Non-pigmented ciliary epithelial cell (primary cell): ENCODE data around the gene BLACAT1.
"Not testable (repeated sequence)": the region's sequence is repeated elsewhere in the genome, so short reads cannot be mapped to it uniquely, and the experiment has no call there.

ENCODE experiments used
- DNase-seq: peaks from one replicate; pipeline ENCODE4 v3.0.0-alpha.2; 2010; ENCODE audit warnings: low read depth

BLACAT1 gene

DNA sequence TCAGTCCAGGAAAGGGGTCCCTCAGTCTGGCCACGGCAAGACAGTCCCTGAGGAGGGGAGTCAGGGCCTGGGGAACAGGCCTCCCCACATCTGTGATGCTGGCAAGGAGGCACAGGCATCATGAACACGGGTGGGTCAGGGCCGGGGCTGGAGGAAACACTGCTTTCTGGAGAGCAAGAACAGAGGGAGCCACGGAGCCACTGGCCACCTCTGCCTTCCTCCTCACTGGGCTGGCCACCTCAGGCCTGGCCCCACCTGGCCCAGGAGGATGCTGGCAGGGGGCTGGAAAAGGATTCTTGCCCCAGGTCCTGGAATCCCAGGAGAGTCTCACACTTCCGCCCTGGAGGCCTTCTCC lies 15.7 kb downstream of the BLACAT1 start:
- DNase-seq: no peak

DNA sequence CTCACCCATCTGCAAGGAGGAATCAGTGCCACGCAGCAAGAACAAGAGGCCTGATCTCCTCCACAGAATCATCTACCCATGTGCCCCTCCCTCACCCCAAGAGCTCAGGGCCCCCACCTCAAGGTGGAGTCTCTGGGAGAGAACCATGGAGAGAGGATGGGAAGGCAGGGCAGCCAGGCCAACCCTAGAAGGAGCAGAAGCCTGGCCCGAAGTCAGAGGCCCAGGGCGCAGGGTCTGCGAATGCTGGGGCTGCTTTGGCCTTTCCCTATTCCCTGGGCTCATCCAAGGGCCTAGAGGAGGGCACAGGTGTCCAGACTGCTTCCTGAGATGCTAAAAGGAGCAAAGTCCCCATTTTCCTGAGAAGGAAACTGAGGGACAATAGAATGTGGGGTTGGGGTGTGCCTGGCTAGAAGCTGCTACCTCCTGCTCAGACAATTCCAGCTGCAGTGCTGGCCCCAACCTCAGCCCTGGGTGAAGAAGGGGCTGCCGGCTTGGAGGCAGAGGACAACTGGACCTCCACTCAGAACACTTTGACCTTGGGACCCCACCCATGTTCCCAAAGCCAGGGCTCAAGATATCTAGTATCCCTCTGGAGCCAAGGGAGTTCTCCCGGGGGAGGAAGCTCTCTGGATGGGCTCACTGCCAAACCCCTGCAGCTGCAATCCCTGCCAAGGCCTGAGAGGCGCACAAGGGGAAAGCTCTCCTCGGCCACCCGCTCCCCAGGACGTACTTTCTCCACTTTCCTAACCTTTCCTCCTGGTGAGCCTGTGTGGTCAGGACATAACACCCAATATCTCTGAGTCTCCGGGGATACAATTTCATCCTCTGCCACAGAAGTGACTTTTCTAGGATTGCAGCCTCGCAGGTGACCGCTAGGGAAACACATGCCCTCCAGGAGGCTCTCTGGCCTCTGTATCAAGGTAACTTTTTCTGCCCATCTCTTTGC lies 17.4 kb downstream of the BLACAT1 start:
- no peak for DNase-seq

DNA sequence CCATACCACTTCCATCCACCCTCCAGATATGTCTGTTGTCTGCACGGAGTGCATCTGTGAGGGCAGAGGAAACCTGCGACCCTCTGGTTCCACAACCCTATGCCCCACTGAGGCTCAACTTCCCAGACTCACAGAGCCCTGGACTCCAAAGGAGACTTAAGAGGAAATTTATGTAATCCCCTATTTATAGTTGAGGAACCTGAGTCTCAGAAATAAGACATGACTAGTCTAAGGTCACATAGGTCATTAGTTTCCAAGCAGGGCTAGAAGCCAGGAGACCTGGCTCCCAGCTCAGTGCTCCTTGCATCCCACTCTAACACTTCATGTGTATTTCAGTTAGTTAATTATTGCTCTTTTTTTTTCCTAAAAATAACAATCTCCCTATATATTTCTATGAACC lies 18.3 kb downstream of the BLACAT1 start:
- DNase-seq: no peak

DNA sequence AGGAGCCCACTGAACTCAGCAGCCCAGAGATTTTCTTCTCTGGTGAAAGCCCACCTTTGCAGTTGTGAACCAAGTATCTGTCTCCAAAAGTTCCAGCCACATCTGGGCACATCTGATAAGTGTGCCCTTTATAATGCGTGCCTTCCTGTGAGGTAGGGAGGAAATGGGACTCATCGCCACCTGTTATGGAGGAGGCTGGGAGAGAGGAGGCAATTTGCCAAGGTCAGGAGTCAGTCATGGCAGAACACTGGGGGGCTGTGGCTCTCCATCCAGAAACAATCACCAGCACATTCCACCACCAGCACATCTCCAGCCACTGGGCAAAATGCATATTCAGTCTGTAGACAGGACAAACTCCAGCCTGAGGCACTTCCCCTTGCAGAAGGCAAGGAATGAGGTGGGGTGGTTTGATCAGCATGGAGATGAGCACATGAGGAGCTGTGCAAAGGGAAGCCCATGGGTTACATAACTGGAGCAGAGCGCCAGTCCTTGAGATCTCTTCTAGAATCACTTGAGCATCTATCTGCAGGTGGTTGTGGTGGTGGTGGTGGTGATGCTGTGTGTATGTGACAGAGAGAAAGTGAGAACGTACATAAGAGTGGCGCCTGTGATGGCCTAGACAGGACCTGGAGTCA lies 19.0 kb downstream of the BLACAT1 start:
- DNase-seq: no peak

DNA sequence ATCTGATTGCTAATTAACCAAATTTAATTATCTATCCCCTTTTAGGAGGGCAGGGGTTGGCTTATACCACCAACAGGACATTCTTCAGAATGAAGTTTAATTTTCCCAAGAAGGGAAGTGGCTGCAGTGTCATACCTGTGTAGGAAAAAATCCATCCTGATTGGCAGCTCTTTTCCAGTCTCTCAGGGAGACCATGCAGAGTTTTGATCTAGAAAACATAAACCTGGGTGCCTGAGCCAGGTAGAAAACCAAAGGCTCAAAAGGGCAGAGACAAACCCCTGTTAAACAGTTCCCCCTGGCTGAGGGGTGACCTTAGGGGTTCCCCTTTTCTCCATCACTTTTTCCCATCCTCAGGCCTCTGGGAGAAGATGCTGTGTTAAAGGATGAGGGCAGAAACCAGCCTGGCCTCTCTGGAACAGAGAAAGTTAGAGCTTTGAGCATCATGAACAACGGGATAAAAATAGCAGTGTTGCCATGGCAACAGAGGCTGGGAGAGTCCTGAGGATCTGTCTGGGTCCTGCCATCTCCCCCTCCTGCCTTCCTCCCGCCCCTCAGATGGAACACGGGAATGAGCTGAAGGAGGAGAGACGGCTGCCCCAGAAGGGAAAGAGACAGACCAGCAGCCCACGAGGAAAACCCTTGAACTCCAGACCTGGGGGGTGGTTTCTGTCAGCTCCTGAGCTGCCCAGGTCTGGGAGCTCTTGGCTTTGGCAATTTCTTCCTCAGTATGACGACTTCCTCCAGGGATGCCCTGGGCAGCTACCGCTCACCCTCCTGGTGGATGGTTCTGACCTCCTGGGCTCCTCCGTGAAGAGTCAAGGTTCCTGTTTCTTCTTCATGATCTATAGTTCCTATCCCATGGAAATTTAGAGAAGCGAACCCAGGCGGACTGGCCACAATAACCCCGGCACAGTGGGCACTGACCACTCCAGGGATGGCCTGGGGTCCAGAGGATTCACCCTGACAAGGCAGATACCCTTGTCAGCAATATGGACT lies 20.0 kb downstream of the BLACAT1 start:
- no peak for DNase-seq

DNA sequence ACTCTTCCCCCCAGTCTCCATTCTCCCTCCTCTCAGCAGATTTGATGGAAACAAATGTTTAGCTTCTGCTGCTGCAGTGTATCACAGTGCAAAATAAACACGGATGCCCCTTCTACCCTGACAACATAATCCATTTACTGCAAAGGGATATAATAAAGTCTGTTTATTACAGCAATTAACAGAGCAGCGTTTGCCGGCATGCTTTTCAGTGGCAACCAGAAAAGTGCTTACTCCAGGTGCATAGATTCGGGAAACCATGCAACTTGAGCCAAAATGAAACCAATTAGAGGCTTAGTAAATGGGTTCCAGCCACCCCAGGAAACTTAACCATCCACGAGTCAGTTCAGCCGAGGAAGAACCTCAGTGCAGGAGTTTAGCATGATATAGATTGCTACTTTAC lies 21.1 kb downstream of the BLACAT1 start:
- no peak for DNase-seq

DNA sequence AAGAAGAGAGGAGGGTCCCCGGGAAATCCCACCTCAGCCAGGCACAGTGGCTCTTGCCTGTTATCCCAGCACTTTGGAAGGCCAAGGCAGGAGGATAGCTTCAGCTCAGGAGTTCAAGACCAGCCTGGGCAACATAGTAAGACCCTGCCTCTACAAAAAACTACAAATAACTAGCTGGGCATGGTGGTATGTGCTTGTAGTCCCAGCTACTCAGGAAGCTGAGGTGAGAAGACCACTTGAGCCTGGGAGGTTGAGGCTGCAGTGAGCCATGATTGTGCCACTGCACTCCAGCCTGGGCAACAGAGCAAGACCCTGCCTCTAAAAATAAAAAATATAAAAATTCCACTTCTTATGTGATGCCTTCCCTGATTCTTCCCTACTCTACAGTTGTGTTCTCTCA lies 23.2 kb downstream of the BLACAT1 start:
- DNase-seq: not testable (repeated sequence)

DNA sequence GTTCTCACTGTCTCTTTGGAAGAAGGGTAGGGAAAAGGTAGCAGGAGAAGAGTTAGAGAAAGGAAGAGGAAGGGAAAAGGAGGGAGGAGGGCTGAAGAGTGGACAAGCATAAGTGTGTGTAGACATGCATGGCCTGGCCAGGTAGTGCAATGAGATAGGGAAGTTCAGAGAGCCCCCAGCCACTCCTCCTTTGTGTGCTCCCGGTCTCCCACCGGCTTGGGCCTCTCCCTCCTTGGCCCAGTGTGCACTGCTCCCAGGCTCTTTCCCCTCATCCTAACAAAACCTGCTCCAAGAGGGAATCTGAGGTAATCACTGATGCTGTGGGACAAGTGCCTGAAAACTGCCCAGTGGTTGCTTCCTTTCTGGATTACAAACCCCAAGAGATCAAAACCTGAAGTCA lies 23.7 kb downstream of the BLACAT1 start:
- DNase-seq: no peak

DNA sequence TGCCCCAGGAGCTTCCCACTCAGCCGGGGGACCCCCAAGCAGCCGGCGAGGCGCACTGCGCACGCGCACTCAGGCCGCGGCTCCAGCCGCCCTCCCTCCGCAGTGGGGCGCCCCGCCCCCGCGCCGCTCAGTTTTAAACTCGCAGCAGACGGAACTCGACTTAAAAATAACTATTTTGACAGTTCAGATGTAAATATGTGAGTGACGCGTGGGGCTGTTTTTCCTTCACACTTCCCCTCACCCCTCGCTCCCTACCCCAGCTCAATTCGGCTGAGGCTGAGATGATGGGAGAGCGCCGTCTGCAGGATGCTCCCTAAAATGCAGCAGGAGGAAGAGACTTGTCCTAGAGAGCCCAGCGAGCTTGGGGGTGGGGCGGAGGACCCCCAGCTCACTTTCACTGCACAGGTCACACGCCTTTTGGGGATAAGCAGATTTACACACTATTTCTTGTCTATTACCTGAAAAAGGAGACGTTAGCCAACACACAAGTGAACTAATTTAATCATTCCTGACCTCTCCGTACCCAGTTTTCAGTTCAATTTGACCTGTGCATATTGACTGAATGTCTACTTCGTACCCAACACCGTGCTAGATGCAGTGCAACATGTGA lies 25.0 kb downstream of the BLACAT1 start:
- DNase-seq: no peak

DNA sequence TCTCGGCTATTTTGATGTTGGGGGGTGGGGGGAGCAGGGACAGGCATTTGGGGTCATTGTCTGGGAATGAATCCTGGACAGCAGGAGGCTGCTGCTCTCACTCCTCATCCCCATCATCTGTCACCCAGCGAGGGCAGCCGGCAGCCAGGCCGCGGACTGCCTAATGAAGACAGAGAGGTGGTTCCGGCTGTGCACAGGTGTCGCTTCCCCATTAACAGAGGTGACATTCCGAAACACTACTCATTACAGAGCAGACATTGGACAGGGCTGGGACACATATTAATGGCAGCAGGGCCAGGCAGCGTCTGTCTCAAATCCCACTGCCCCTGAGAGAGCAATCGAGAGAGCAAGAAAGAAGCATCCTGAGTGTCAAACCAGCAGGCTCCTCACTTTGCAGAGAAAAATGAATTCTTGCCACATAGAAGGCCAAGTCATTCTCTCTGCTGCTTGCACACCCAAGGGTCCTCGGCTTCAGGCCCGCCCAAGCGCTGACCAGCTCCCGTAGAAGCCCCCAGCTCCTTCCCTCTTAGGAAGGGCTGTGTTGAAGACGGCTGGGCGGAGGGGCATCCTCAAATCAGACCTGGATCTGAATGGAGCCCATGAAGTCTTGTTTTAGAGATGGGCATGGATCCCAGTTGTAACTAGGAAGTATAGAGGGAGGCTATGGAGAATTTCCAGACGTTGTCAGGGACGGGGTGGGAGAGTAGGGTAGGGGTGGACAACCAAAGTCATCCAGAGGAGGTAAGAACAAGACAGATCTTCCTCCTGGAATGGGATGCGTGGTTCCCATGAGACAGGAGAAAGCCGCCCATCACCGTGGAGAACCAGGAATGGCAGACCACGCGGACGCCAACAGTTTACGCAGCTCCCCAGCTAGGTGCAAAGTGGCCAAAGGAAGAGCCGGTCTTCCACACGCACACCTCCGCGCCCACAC lies 25.8 kb downstream of the BLACAT1 start:
- DNase-seq: no peak

DNA sequence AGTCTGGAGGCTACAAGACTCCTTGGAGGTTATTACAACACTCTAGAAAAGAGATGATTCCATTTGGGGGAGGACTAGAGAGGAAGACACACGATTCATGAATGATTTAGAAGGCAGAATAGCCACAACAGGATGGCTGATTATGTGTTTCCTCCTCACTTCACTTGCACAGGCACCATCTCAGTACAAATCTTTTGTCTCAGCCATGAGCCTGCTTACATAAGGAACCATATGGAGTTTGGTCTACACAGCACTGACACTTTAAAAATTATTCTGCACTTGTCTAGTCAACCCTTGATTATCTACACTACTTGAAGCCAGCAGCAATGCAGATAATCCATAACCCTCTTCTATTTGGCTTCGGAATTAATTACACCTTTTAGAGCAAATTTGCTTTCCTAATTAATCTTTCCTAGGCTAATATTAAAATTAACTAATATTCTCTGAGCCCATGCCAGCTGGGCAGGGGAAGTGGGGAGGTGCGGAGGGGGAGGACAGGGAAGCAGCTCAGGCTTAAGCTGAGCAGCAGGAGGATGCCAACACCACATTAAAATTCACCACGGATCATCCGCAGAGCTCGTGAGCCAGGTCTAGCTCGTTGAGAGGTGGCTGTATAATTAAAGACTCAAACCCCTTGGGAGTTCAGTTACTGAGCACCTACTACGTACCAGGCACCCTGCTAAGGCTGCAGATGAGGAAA lies 30.8 kb downstream of the BLACAT1 start:
- DNase-seq: no peak

DNA sequence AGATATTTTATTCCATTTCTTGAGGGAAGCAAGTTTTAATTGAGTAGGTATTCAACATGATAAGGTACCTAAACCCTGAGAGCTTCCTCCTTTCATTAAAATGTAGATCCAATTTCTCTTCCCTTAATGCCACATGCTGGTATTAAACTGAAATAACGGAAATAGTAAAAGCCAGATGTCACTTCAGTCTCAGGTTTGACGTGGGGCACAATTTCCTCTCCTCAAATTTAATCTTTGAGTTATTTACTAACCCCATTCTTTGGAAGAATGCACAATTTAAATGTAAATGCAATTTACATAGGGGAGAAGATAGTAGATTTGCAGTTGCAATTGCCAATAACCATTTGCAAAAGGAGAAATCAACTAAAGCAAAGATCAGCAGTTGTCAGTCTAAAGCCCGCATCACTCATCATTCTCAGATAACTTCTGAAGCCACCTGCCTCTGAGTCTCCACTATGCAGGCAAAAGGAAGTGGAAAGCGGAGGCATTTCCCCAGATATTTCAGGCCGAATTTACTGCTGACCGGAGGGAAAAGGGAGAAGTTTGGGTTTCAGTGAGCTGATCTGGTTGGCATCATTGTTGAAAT lies 31.9 kb downstream of the BLACAT1 start:
- no peak for DNase-seq

DNA sequence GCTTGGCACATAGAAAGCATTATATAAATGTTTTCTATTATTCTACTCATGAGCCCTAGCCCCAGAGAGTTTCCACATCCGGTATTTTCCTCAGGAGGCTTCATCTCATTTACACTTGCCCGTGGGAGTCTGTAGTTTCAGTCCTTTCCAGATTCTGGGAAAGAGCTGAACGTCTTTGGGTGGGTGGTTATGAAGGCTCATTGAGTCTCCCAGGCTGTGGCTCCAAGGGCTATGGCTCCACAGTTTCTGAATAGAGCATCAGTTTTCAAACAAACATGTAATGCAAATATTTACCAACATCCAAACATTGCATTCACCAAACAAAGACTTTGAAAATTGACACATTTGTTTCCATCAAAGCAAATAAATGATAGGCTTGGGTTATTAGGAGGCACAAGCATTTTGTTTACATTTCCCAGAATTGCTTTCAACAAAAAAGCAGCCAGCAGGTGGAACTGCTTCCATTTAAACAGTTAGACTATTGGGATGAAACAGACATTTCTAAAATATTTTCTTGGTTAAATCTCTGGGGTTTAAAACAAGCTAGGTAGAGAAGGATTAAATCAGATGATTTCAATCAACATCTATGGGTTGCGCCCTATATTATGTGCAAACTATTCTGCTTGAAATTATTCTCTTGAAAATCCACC lies 32.7 kb downstream of the BLACAT1 start:
- no peak for DNase-seq

DNA sequence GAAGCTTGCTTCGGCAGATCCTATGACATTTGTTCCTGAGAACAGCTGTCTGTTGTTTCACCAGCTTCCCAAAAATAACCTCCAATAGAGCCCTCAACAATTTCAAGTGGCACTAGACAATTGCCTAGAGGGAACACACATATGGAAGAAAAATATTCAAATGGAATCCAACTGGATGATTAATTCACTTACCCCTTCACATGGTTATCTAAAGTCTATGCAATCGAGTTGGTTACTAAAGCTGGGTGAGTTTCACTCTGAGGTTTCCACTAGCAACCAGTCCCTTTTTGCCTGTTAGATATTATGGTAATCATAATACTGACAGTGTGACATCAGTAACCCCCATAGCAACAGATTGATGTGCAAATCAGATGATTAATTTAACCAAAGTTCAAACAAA lies 34.0 kb downstream of the BLACAT1 start, which contains the start of gene LEMD1:
LEMD1 (minus strand) TSS at position 259 of the 400 bp plus-strand sequence. CDS start 1,520 bp downstream, outside the sequence.
- DNase-seq: no peak

DNA sequence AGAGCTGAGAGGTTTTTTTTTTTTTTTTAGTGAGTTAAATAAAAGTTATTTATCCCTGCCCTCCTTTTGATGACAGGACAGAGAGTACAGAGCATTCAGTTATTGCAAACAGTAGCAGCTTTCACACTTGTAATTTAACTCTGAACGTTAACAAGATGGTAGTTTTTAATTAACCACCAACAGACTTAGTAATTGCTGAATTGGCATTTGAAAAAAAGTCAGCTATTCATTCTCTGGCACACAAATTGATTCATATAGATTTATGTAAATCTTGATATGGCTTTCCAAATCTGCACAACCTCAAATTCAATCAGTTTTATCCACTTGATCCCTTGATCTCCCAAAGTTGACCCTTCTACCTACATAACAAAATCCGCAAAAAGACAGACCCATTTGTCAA lies 34.9 kb downstream of the BLACAT1 start:
- DNase-seq: no peak

DNA sequence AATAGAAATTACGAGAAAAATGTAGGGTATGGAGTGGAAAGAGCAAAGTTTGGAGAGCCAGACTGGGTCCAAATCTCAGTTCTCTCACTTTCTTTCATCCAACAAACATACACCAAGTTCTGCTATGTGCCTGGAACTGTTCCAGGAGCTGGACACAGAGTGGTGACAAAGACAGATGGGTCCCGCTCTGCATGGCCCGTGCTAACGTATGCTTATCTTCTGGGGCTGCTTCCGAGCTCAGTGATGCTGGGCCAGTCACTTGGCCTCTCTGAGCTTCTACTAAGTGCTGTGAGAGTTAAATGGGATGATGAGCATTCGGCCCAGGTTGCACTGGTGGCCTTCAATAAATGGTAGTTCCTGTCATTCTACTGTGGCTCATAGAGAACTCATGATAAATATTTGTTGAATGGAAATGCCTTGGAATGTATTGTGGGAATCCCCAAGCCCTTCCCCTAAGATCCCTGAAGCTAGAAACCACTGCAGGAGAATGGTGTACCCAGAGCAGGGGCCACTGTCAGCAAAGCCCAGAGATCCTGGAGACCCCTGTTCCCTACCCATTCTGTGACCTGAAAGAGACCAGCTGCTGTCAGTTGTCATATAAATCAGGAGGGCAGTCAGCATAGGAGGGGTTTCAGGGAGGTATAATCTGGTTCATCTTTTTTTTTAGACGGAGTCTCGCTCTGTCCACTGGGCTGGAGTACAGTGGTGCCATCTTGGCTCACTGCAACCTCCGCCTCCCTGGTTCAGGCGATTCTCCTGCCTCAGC lies 37.8 kb downstream of the BLACAT1 start:
- DNase-seq: no peak

DNA sequence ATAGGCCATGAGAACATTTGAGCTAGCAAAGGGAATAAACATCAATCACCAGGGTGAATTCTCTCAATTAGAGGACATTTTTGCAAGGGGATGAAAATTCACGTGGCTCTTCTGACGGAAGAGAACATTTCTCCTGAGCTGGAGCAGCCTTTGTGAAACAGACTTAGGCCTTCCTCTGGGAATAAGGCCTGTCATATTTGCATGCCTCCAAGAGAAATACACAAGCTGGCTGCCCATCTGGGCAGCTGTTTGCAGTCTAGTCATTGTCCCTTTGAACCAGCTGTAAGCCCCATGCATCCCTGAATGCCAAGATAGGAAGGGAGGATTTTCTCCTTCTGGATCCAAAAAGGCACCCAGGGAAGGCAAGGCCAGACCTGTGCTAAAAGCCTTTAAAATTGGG lies 39.5 kb downstream of the BLACAT1 start:
- no peak for DNase-seq

DNA sequence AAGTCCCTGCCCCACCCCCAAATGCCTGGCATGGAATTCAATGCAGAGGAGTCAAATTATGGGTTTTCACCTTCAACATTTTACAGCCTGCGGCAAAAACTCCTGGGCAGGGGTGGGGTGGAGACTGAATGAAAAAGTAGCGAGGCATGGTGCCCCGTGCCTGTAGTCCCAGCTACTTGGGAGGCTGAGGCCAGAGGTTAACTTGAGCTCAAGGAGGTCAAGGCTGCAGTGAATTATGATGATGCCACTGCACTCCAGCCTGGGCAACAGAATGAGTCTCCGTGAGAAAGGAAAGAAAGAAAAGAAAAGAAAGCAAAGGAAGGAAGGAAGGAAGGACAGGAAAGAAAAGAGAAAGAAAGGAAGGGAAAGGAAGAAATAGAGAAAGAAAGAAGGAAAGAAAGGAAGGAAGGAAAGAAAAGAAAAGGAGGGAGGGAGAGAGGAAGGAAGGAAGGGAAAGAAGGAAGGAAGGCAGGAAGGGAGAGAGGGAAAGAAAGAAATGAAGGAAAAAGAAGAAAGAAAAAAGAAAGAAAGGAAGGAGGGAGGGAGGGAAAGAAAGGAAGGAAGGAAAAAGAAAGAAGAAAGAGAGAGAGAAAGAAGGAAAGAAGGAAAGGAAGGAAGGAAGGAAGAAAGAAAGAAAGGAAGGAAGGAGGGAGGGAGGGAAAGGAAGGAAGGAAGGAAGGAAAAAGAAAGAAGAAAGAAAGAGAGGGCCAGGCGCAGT lies 45.1 kb downstream of the BLACAT1 start:
- no peak for DNase-seq
